GM13976 (cell line): ENCODE results near the gene FOXK1.

Experiments
- DNase-seq: peaks from one replicate; pipeline ENCODE4 v3.0.0; 2012; ENCODE audit warnings: low spot score
- CTCF ChIP-seq: IDR thresholded peaks from 2 replicates; pipeline ENCODE4 v1.5.1; 2012; ENCODE audit warnings: borderline replicate concordance, mild to moderate bottlenecking; ENCODE audit not compliant: insufficient read depth; ENCODE audit errors: extremely low read depth, missing control alignments, control extremely low read depth
- in situ Hi-C: fragments of 300-500 bp; cut with MboI; formaldehyde crosslinking; loops from one replicate; pipeline ENCODE4 v1.12.0; 2022; ENCODE audit warnings: low sequenced_read_pairs, mixed read lengths, inconsistent platforms; ENCODE audit not compliant: unreplicated experiment

The FOXK1 gene

GRCh38 chr7:4699841-4700240 lies 17.7 kb downstream of the FOXK1 start:
- in situ Hi-C loops = no loop called here
- no peak for DNase-seq
- no peak for TF ChIP-seq CTCF

- TF ChIP-seq CTCF = no peak
- in situ Hi-C loops = no loop called here
- no peak for DNase-seq
These were observed 18.6 kb downstream of the FOXK1 start for GRCh38 chr7:4700577-4701235.

GRCh38 chr7:4702961-4703512 lies 20.9 kb downstream of the FOXK1 start:
- DNase-seq = no peak
- TF ChIP-seq CTCF = no peak
- in situ Hi-C loops = no loop called here

- in situ Hi-C loops = no loop called here
- DNase-seq = no peak
- no peak for TF ChIP-seq CTCF
These were observed 21.4 kb downstream of the FOXK1 start for GRCh38 chr7:4703532-4703931.

GRCh38 chr7:4706384-4707216 lies 24.5 kb downstream of the FOXK1 start:
- DNase-seq = no peak
- in situ Hi-C loops = no loop called here
- no peak for TF ChIP-seq CTCF

GRCh38 chr7:4707217-4707741 lies 25.2 kb downstream of the FOXK1 start:
- TF ChIP-seq CTCF = no peak
- DNase-seq = no peak
- in situ Hi-C loops = no loop called here
